HCT116 (cell line): ENCODE measurements around the gene THRB. TPM values are rescaled to one million over a fixed set of nuclear protein-coding genes. Genes with fewer than 3 reads are reported as not detected.

Experiments
- ATAC-seq: fragments of 200-7000 bp; cut with Tn5 transposase; 2 replicates; pipeline ENCODE4 v1.9.1; 2020; ENCODE audit warnings: mild to moderate bottlenecking, moderate library complexity
- BruUV-seq: library from RNA; stranded (reverse); fragments of 400-500 nt; replicated peaks from 2 replicates; lab custom pipeline; 2021; lab: Mats Ljungman, UMichigan
- CTCF ChIA-PET: fragments of 300-600 bp; sonication (Branson Sonifier 250); formaldehyde crosslinking; loops from one replicate; lab custom pipeline; 2021; ENCODE audit warnings: antibody characterized with exemption; lab: Charles Lee
- POLR2A ChIA-PET: fragments of 300-600, 350-600 bp; sonication (Branson Sonifier 250); formaldehyde crosslinking; loops from one replicate; lab custom pipeline; 2021; ENCODE audit warnings: antibody characterized with exemption; lab: Charles Lee
- RAD21 ChIA-PET, 2 experiments: fragments of 300-600 bp; sonication (Branson Sonifier 250); formaldehyde crosslinking; loops; one replicate each; lab custom pipeline; 2023; ENCODE audit warnings: low total read pairs in 2 of 2; ENCODE audit not compliant: uncharacterized antibody in 2 of 2, unreplicated experiment in 2 of 2, low non-redundant PET in 1 of 2; lab: Charles Lee
- DNase-seq: peaks from one replicate; pipeline ENCODE4 v3.0.0-alpha.2; 2010; ENCODE audit warnings: low read depth, low spot score
- H2AFZ ChIP-seq: fragments of 200-600 bp; shearing (Covaris generic), sonication (generic); 2 replicates; pipeline ENCODE4 v1.6.1; 2017; ENCODE audit warnings: low read depth, mixed run types, mixed read lengths, antibody characterized with exemption, low read length; ENCODE audit not compliant: poor library complexity, severe bottlenecking
- H3K27ac ChIP-seq: 2 replicates; pipeline ENCODE4 v1.5.1; 2012; ENCODE audit warnings: low read depth, low read length
- H3K27me3 ChIP-seq: fragments of 200-600 bp; sonication (generic); 2 replicates; pipeline ENCODE4 v1.6.1; 2016; ENCODE audit warnings: mixed run types, low read length, mixed read lengths; ENCODE audit not compliant: insufficient read depth
- H3K36me3 ChIP-seq, 2 experiments: fragments of 200-500 bp in 1 of 2; fragments of 200-600 bp in 1 of 2; sonication (Bioruptor generic) in 1 of 2; sonication (generic) in 1 of 2; 2 replicates each; pipeline versions ENCODE4 v1.5.1 to v1.6.1; 2014 to 2016; ENCODE audit warnings: low read length in 2 of 2, inconsistent platforms in 1 of 2, mixed read lengths in 1 of 2, mixed run types in 1 of 2; ENCODE audit not compliant: insufficient read depth in 2 of 2, control insufficient read depth in 1 of 2
- H3K4me1 ChIP-seq, 2 experiments: fragments of 200-600 bp in 1 of 2; sonication (generic) in 1 of 2; 2 replicates each; pipeline versions ENCODE4 v1.5.1 to v1.6.1; 2012 to 2017; ENCODE audit warnings: low read length in 2 of 2, inconsistent platforms in 1 of 2, mild to moderate bottlenecking in 1 of 2, mixed read lengths in 1 of 2, mixed run types in 1 of 2, moderate library complexity in 1 of 2; ENCODE audit not compliant: insufficient read depth in 2 of 2, control insufficient read depth in 1 of 2
- H3K4me2 ChIP-seq: fragments of 200-600 bp; sonication (generic); 2 replicates; pipeline ENCODE4 v1.6.1; 2017; ENCODE audit warnings: mixed run types, low read length, mixed read lengths
- H3K4me3 ChIP-seq, 2 experiments: fragments of 200-600 bp in 1 of 2; sonication (generic) in 1 of 2; replicated peaks in 1 of 2; 2 replicates each; pipeline ENCODE4 v1.5.1; 2011 to 2016; ENCODE audit warnings: low read length in 2 of 2, control low read depth in 1 of 2, low read depth in 1 of 2, mild to moderate bottlenecking in 1 of 2, mixed read lengths in 1 of 2, mixed run types in 1 of 2
- H3K79me2 ChIP-seq: fragments of 200-600 bp; sonication (generic); 2 replicates; pipeline ENCODE4 v1.6.1; 2017; ENCODE audit warnings: mild to moderate bottlenecking, mixed run types, low read length, moderate library complexity, mixed read lengths; ENCODE audit not compliant: insufficient read depth
- H3K9ac ChIP-seq: fragments of 200-600 bp; sonication (generic); 2 replicates; pipeline ENCODE4 v1.6.1; 2016; ENCODE audit warnings: low read length, mixed read lengths
- H3K9me2 ChIP-seq: fragments of 200-600 bp; sonication (generic), shearing (Covaris generic); 2 replicates; pipeline ENCODE4 v1.6.1; 2017; ENCODE audit warnings: mixed run types, mild to moderate bottlenecking, moderate library complexity; ENCODE audit not compliant: insufficient read depth
- H3K9me3 ChIP-seq, 2 experiments: fragments of 200-500 bp in 1 of 2; fragments of 200-600 bp in 1 of 2; sonication (Bioruptor generic) in 1 of 2; sonication (generic) in 1 of 2; 2 replicates each; pipeline ENCODE4 v1.6.1; 2014 to 2017; ENCODE audit warnings: low read length in 2 of 2, mixed read lengths in 2 of 2, inconsistent platforms in 1 of 2, low read depth in 1 of 2, mild to moderate bottlenecking in 1 of 2, mixed run types in 1 of 2, moderate library complexity in 1 of 2; ENCODE audit not compliant: control insufficient read depth in 1 of 2, insufficient read depth in 1 of 2
- H4K20me1 ChIP-seq: fragments of 200-600 bp; sonication (generic), shearing (Covaris generic); 2 replicates; pipeline ENCODE4 v1.6.1; 2017; ENCODE audit warnings: mixed run types, mild to moderate bottlenecking, moderate library complexity; ENCODE audit not compliant: insufficient read depth
- CBX3 ChIP-seq: IDR thresholded peaks from 2 replicates; pipeline ENCODE4 v1.6.1; 2012; ENCODE audit warnings: low read depth
- EGR1 ChIP-seq: IDR thresholded peaks from 2 replicates; pipeline ENCODE4 v1.6.1; 2012; ENCODE audit warnings: low read depth
- JUND ChIP-seq: IDR thresholded peaks from 2 replicates; pipeline ENCODE4 v1.6.1; 2012
- POLR2A ChIP-seq: IDR thresholded peaks from 2 replicates; pipeline ENCODE4 v1.7.0; 2011; ENCODE audit warnings: borderline replicate concordance; ENCODE audit not compliant: insufficient read depth, insufficient read length; ENCODE audit errors: extremely low read depth
- POLR2AphosphoS5 ChIP-seq: IDR thresholded peaks from 2 replicates; pipeline ENCODE4 v1.6.1; 2011; ENCODE audit warnings: mild to moderate bottlenecking, low read depth, low read length, moderate library complexity
- SIN3A ChIP-seq: IDR thresholded peaks from 2 replicates; pipeline ENCODE4 v1.6.1; 2012; ENCODE audit warnings: low read depth
- YY1 ChIP-seq: IDR thresholded peaks from 2 replicates; pipeline ENCODE4 v1.6.1; 2011; ENCODE audit warnings: low read length, low read depth, moderate library complexity, mild to moderate bottlenecking; ENCODE audit not compliant: insufficient replicate concordance; ENCODE audit errors: extremely low read depth
- ZFX ChIP-seq: fragments of 450-650 bp; IDR thresholded peaks from 2 replicates; pipeline ENCODE4 v1.6.1; 2017
- intact Hi-C: fragments of 100-400 bp; cut with micrococcal nuclease; formaldehyde crosslinking; loops from 2 replicates; pipeline ENCODE4 v1.10.0; 2022
- total RNA-seq: library from RNA; stranded (reverse); gene quantifications from one replicate; pipeline ENCODE4 v1.2.1, GENCODE V29; 2021; ENCODE audit not compliant: unreplicated experiment
- TF ChIP-seq, protein P1 (sequence below), 3 experiments: fragments of 200-600 bp in 1 of 3; sonication (generic) in 1 of 3; IDR thresholded peaks in 2 of 3; conservative IDR thresholded peaks in 1 of 3; 2 replicates each; pipeline ENCODE4 v1.5.1; 2012 to 2017; ENCODE audit warnings: low read depth in 2 of 3, low read length in 2 of 3, antibody characterized with exemption in 1 of 3, borderline replicate concordance in 1 of 3, control low read depth in 1 of 3, mild to moderate bottlenecking in 1 of 3, mixed read lengths in 1 of 3, mixed run types in 1 of 3, moderate library complexity in 1 of 3; ENCODE audit not compliant: insufficient read depth in 1 of 3
- TF ChIP-seq, protein P2 (sequence below): IDR thresholded peaks from 2 replicates; pipeline ENCODE4 v1.6.1; 2012
- TF ChIP-seq, protein P3 (sequence below): IDR thresholded peaks from 2 replicates; pipeline ENCODE4 v1.6.1; 2012
- TF ChIP-seq, protein P4 (sequence below): IDR thresholded peaks from 2 replicates; pipeline ENCODE4 v1.6.1; 2011; ENCODE audit warnings: mild to moderate bottlenecking, low read length, moderate library complexity; ENCODE audit not compliant: insufficient replicate concordance; ENCODE audit errors: extremely low read depth
- TF ChIP-seq, protein P5 (sequence below): IDR thresholded peaks from 2 replicates; pipeline ENCODE4 v1.6.1; 2012; ENCODE audit warnings: low read depth

THRB gene
- total RNA-seq, 1 experiment from 2014 or later: 2.5 TPM

DNA sequence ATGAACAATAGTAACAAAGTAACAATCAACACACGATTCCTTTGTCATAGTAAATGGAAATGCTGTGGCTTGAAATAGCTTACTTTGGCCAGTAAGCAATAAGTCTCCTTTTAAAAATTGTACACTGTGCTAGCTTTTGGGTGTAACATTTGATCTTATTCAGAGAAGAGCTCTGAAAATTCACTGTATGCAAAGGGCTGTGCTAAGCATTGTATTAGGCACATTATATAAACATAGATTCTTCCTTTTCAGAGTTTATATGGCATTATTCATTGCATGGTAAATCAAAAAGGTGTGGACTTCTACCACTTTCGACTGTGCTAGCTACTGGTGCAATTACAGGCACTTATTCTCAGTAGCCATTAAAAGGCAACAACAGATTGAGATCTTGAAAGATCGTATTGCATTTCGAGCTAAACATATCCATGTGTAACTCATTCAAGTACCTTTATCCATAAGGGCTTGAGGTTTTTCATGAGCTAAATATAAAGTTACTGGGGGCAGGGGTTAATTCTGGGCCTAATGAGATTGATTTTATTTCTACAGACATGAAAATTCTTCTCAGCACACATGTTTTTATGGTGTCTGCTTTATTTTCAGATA lies 302.7 kb downstream of the THRB start:
- H3K4me3 ChIP-seq: no peak overlapping the region
- ChIA-PET RAD21 (no interaction called here), POLR2A (no interaction called here), CTCF (no interaction called here)
- no peak overlapping the region for H3K4me2 ChIP-seq
- no peak overlapping the region for H3K9ac ChIP-seq
- H4K20me1 ChIP-seq: no peaks in the 10 kb centered on the region
- H3K4me1 ChIP-seq: no peaks in the 10 kb centered on the region
- no peak overlapping the region for H2AFZ ChIP-seq
- H3K79me2 ChIP-seq: no peaks in the 10 kb centered on the region
- intact Hi-C loops: no loop called here
- no TSS peak for BruUV-seq
- no peaks in the 10 kb centered on the region for H3K27me3 ChIP-seq
- TF ChIP-seq, protein P1, sequence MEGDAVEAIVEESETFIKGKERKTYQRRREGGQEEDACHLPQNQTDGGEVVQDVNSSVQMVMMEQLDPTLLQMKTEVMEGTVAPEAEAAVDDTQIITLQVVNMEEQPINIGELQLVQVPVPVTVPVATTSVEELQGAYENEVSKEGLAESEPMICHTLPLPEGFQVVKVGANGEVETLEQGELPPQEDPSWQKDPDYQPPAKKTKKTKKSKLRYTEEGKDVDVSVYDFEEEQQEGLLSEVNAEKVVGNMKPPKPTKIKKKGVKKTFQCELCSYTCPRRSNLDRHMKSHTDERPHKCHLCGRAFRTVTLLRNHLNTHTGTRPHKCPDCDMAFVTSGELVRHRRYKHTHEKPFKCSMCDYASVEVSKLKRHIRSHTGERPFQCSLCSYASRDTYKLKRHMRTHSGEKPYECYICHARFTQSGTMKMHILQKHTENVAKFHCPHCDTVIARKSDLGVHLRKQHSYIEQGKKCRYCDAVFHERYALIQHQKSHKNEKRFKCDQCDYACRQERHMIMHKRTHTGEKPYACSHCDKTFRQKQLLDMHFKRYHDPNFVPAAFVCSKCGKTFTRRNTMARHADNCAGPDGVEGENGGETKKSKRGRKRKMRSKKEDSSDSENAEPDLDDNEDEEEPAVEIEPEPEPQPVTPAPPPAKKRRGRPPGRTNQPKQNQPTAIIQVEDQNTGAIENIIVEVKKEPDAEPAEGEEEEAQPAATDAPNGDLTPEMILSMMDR (IDR thresholded peaks at IDR 0.05 in 2 of 3, conservative IDR thresholded peaks at IDR 0.05 in 1 of 3; ENCODE audit: borderline replicate concordance in 1 of 3, insufficient read depth in 1 of 3, low read depth in 2 of 3, low read length in 2 of 3): no peak
- TF ChIP-seq, protein P2, sequence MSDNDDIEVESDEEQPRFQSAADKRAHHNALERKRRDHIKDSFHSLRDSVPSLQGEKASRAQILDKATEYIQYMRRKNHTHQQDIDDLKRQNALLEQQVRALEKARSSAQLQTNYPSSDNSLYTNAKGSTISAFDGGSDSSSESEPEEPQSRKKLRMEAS: no peak
- TF ChIP-seq YY1: no peak
- TF ChIP-seq SIN3A: no peak
- TF ChIP-seq EGR1: no peak
- TF ChIP-seq CBX3: no peak
- TF ChIP-seq, protein P3, sequence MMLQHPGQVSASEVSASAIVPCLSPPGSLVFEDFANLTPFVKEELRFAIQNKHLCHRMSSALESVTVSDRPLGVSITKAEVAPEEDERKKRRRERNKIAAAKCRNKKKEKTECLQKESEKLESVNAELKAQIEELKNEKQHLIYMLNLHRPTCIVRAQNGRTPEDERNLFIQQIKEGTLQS: no peak
- TF ChIP-seq POLR2A: no peak
- TF ChIP-seq, protein P4, sequence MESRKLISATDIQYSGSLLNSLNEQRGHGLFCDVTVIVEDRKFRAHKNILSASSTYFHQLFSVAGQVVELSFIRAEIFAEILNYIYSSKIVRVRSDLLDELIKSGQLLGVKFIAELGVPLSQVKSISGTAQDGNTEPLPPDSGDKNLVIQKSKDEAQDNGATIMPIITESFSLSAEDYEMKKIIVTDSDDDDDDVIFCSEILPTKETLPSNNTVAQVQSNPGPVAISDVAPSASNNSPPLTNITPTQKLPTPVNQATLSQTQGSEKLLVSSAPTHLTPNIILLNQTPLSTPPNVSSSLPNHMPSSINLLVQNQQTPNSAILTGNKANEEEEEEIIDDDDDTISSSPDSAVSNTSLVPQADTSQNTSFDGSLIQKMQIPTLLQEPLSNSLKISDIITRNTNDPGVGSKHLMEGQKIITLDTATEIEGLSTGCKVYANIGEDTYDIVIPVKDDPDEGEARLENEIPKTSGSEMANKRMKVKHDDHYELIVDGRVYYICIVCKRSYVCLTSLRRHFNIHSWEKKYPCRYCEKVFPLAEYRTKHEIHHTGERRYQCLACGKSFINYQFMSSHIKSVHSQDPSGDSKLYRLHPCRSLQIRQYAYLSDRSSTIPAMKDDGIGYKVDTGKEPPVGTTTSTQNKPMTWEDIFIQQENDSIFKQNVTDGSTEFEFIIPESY: no peak
- TF ChIP-seq ZFX: no peak
- no peak for TF ChIP-seq JUND
- no peak for TF ChIP-seq POLR2AphosphoS5
- TF ChIP-seq, protein P5, sequence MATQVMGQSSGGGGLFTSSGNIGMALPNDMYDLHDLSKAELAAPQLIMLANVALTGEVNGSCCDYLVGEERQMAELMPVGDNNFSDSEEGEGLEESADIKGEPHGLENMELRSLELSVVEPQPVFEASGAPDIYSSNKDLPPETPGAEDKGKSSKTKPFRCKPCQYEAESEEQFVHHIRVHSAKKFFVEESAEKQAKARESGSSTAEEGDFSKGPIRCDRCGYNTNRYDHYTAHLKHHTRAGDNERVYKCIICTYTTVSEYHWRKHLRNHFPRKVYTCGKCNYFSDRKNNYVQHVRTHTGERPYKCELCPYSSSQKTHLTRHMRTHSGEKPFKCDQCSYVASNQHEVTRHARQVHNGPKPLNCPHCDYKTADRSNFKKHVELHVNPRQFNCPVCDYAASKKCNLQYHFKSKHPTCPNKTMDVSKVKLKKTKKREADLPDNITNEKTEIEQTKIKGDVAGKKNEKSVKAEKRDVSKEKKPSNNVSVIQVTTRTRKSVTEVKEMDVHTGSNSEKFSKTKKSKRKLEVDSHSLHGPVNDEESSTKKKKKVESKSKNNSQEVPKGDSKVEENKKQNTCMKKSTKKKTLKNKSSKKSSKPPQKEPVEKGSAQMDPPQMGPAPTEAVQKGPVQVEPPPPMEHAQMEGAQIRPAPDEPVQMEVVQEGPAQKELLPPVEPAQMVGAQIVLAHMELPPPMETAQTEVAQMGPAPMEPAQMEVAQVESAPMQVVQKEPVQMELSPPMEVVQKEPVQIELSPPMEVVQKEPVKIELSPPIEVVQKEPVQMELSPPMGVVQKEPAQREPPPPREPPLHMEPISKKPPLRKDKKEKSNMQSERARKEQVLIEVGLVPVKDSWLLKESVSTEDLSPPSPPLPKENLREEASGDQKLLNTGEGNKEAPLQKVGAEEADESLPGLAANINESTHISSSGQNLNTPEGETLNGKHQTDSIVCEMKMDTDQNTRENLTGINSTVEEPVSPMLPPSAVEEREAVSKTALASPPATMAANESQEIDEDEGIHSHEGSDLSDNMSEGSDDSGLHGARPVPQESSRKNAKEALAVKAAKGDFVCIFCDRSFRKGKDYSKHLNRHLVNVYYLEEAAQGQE: no peak
- no peaks in the 10 kb centered on the region for H3K9me3 ChIP-seq
- ATAC-seq (no peak), DNase-seq (no peak)
- no peak overlapping the region for H3K27ac ChIP-seq
- no peaks in the 10 kb centered on the region for H3K36me3 ChIP-seq
- H3K9me2 ChIP-seq: no peaks in the 10 kb centered on the region
